HG03521 (cell line): ENCODE results near the gene SENP6.

Source experiments
- ATAC-seq: cut with Tn5 transposase; IDR thresholded peaks from one replicate; pipeline ENCODE4 v1.9.1; 2021; ENCODE audit warnings: mild to moderate bottlenecking, moderate library complexity; ENCODE audit not compliant: unreplicated experiment

Gene SENP6

DNA sequence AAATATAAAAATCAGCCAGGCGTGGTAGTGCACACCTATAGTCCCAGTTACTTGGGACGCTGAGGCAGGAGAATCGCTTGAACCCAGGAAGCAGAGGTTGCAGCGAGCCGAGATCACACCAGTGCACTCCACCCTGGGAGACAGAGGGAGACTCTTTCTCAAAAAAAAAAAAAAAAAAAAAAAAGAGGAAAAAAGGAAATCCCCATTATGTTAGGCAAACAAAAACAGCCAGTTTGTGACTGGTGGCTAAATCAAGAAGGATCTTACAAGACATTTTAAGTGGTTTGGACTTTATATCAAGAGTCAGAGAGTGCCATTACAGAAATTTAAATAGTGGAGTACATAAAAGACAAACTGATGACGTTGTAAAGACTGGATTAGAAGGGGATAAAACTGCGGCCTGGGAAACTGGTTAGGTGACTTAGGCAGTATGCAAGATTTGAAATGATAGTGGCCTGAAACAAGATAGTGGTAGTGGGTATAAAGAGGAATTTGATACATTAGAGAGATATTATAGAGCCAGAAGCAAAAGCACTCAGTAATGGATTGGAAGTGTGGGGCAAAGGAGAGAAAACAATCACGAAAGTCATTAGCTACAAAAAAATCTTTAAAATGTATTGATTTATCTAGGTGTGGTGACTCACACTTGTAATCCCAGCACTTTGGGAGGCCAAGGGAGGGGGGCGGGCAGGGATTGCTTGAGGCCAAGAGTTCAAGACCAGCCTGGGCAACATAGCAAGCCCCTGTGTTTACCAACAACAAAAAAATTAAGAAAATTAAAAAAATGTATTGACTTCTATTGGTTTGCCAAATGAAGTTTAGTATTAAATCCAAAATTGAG is 145.7 kb downstream of the SENP6 start:
- ATAC-seq, result no peak

GRCh38 chr6:75748003-75748742 is 146.5 kb downstream of the SENP6 start:
- no peak for ATAC-seq

DNA sequence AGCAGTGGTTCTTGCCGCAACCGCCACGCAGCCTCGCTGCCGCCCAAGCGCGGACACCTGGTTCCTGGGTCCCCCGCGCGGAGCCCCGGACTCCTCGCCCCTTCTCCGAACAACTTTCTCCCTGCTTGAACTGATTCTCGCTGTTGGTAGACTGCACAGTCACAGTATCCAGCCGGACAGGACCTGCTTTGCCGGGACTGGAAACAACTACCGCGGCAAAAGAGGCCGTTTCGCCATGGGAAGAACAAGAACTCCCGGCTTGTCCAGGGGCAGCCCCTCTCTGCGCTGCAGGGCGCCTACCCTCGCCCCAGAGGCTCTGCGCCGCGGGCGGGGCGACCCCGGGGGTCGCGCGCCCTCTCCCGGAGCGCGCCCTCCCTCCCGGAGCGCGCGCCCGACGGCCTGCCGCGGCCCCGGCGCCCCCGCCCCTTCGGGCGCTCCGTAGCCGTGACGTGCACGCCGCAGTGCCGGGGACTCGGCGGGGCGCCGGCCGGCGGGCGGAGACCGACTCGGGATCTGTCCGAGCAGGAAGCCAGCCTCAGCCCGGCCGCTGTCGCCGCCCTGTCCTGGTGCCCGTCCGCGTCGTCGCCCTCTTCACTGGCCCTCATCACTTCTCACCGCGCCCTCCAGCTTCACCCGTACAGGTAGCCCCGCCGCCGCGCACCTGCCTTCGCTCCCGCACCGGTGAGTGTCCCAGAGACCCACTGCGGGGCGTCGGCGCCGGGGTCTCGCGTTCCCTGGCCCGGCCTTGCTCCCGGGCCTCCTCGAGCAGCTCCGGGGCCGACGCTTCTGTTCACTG is 147.3 kb downstream of the SENP6 start, which contains the start of gene MYO6:
Gene MYO6, plus strand, starts transcription at position 497 of the 796 bp plus-strand sequence. CDS start 68,309 bp downstream, outside the sequence.
- peak; percentile 81 for ATAC-seq

GRCh38 chr6:75751443-75751842 is 149.8 kb downstream of the SENP6 start:
- no peak for ATAC-seq

GRCh38 chr6:75752365-75752764 is 150.7 kb downstream of the SENP6 start:
- ATAC-seq, result no peak

DNA sequence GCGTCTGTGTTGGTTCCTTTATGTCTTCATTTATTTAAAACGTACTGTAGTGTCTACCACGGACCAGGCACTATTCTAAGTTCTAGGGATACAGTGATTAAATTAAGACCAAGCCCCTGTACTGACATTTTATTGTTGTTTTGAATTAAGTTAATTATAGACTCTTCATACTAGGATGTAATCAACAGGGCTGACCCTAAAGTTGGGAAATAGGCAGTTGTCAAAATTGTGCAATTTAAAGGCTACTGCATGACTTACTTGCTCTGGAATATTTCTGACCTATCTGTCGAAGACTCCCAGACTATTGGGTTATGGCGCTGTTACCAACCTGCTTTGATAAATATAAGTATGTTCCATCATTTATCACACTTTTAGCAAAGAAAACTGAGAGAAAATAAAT is 154.0 kb downstream of the SENP6 start:
- ATAC-seq, result no peak

- ATAC-seq, result no peak
Measured at GRCh38 chr6:75757295-75757694, 155.6 kb downstream of the SENP6 start.

DNA sequence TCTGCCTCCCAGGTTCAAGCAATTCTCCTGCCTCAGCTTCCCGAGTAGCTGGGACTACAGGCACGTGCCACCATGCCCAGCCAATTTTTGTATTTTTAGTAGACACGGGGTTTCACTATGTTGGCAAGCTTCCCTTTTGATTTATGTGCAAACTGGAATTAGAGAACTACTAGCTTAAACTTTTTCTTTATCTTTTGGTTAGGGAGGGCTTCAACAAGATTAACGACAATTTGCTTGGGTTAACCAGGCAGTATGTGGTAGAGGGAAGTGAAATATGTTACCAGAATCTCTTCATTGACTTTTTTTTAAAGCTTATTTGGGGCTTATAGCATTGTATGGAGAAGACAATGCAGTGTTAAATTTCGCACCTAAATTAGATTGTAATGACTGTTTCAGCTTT is 156.4 kb downstream of the SENP6 start:
- no peak for ATAC-seq

- no peak for ATAC-seq
Measured at GRCh38 chr6:75759207-75759606, 157.5 kb downstream of the SENP6 start.

DNA sequence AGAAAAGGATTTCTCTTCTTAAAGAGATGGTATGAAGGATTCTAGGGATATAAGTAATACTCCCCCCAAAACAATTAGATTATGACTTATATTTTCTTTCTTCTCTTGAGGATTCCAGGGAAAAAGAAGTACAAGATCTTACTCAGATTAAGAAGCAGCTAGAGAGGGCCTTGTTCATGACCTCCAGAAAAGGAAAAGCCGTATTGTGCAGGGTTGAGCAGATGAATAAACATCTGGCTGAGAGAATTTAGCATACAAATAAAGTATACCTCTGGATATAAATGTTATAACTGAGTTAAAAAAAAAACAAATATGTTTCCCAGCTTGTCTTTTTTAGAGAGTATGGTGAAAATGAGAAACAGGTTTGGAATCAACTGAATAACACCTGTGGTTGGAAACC is 158.6 kb downstream of the SENP6 start:
- ATAC-seq, result no peak

- no peak for ATAC-seq
Measured at GRCh38 chr6:75761489-75761888, 159.8 kb downstream of the SENP6 start.

- ATAC-seq, result no peak
Measured at GRCh38 chr6:75762063-75762462, 160.4 kb downstream of the SENP6 start.

DNA sequence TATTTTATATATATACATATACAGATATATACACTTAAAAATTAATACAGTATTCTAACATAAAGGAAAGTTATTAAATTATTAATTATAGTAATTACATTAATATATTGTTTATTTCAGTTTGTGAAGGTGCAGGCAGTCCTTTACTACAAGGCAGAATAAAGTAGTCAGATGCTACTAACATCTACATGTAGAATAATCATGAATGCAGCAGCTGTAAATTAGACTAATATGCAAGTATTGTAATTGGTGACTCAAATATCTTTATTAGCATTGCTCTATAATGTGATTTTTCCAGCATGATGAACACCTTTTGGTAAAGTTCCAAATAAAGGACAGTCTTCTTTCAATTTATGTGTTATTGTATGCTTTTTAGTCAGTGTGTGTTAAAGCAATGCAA is 164.7 kb downstream of the SENP6 start:
- no peak for ATAC-seq
